Measurements from ENCODE around the gene SDK1. TPM values are rescaled to one million over a fixed set of nuclear protein-coding genes. Genes with fewer than 3 reads are reported as not detected.

SDK1 gene
- total RNA-seq, 1 experiment from 2014 or later, result 20.0 TPM

GRCh38 chr7:4297918-4298219, 996.8 kb downstream of the SDK1 start:
- intact Hi-C loops (cut with micrococcal nuclease; ENCODE audit: unreplicated experiment), result no loop called here
- H3K4me1 Mint-ChIP-seq (ENCODE audit: low read depth, unreplicated experiment), result no peaks in the 10 kb centered on the region
- CTCF ChIA-PET, result no interaction called here
- no peaks in the 10 kb centered on the region for H3K36me3 Mint-ChIP-seq (ENCODE audit: insufficient read depth, unreplicated experiment)
- no peak for DNase-seq
- TF ChIP-seq CTCF (IDR thresholded peaks at IDR 0.05; ENCODE audit: unreplicated experiment), result no peak
- H3K4me3 Mint-ChIP-seq (ENCODE audit: low read depth, unreplicated experiment), result no peak overlapping the region
- no TSS peak for BruUV-seq (replicated peaks)
- no peak overlapping the region for H3K27ac Mint-ChIP-seq (ENCODE audit: unreplicated experiment)
- H3K27me3 Mint-ChIP-seq (ENCODE audit: unreplicated experiment), result peaks cover 45% of the 10 kb centered on the region
- H3K9me3 Mint-ChIP-seq (ENCODE audit: low read depth, unreplicated experiment), result peaks cover 12% of the 10 kb centered on the region

- Mint-ChIP-seq H3K4me1 (ENCODE audit: low read depth, unreplicated experiment) (no peaks in the 10 kb centered on the region), H3K9me3 (ENCODE audit: low read depth, unreplicated experiment) (peaks cover 8% of the 10 kb centered on the region), H3K36me3 (ENCODE audit: insufficient read depth, unreplicated experiment) (no peaks in the 10 kb centered on the region), H3K27me3 (ENCODE audit: unreplicated experiment) (peaks cover 30% of the 10 kb centered on the region), H3K4me3 (ENCODE audit: low read depth, unreplicated experiment) (no peak overlapping the region), H3K27ac (ENCODE audit: unreplicated experiment) (no peak overlapping the region)
- CTCF ChIA-PET, result no interaction called here
- BruUV-seq (replicated peaks), result no TSS peak
- TF ChIP-seq CTCF (IDR thresholded peaks at IDR 0.05; ENCODE audit: unreplicated experiment), result no peak
- no peak for DNase-seq
- intact Hi-C loops (cut with micrococcal nuclease; ENCODE audit: unreplicated experiment), result no loop called here
Observed at GRCh38 chr7:4299431-4299830, 998.4 kb downstream of the SDK1 start.

- CTCF ChIA-PET, result no interaction called here
- H3K4me1 Mint-ChIP-seq (ENCODE audit: low read depth, unreplicated experiment), result no peaks in the 10 kb centered on the region
- H3K36me3 Mint-ChIP-seq (ENCODE audit: insufficient read depth, unreplicated experiment), result no peaks in the 10 kb centered on the region
- H3K9me3 Mint-ChIP-seq (ENCODE audit: low read depth, unreplicated experiment), result no peaks in the 10 kb centered on the region
- H3K27ac Mint-ChIP-seq (ENCODE audit: unreplicated experiment), result no peak overlapping the region
- intact Hi-C loops (cut with micrococcal nuclease; ENCODE audit: unreplicated experiment), result no loop called here
- BruUV-seq (replicated peaks), result no TSS peak
- no peak for TF ChIP-seq CTCF (IDR thresholded peaks at IDR 0.05; ENCODE audit: unreplicated experiment)
- DNase-seq, result no peak
- peaks cover 16% of the 10 kb centered on the region for H3K27me3 Mint-ChIP-seq (ENCODE audit: unreplicated experiment)
- no peak overlapping the region for H3K4me3 Mint-ChIP-seq (ENCODE audit: low read depth, unreplicated experiment)
Observed at GRCh38 chr7:4302203-4302905, 1001.3 kb downstream of the SDK1 start.

GRCh38 chr7:4307316-4308204, 1006.5 kb downstream of the SDK1 start:
- H3K4me1 Mint-ChIP-seq (ENCODE audit: low read depth, unreplicated experiment), result no peaks in the 10 kb centered on the region
- H3K36me3 Mint-ChIP-seq (ENCODE audit: insufficient read depth, unreplicated experiment), result no peaks in the 10 kb centered on the region
- CTCF ChIA-PET, result no interaction called here
- H3K4me3 Mint-ChIP-seq (ENCODE audit: low read depth, unreplicated experiment), result no peak overlapping the region
- DNase-seq, result no peak
- TF ChIP-seq CTCF (IDR thresholded peaks at IDR 0.05; ENCODE audit: unreplicated experiment), result no peak
- no peaks in the 10 kb centered on the region for H3K27me3 Mint-ChIP-seq (ENCODE audit: unreplicated experiment)
- BruUV-seq (replicated peaks), result no TSS peak
- intact Hi-C loops (cut with micrococcal nuclease; ENCODE audit: unreplicated experiment), result no loop called here
- peaks cover 3% of the 10 kb centered on the region for H3K9me3 Mint-ChIP-seq (ENCODE audit: low read depth, unreplicated experiment)
- H3K27ac Mint-ChIP-seq (ENCODE audit: unreplicated experiment), result no peak overlapping the region
